Omental fat pad (tissue), 4 donors: ENCODE data around the gene TACR2. TPM values are rescaled to one million over a fixed set of nuclear protein-coding genes. Genes with fewer than 3 reads are reported as not detected.

Experiments used
- ATAC-seq: fragments of 150-250 bp; one replicate; pipeline ENCODE4 v1.9.1; 2016; ENCODE audit warnings: mild to moderate bottlenecking, moderate library complexity; ENCODE audit not compliant: low FRiP score
- DNase-seq: peaks from one replicate; pipeline ENCODE4 v3.0.0-alpha.2; 2019; ENCODE audit warnings: low spot score
- total RNA-seq, 4 donors: library from RNA; depleted of rRNA; stranded (reverse); fragments of >200 nt; gene quantifications; one replicate each; pipeline ENCODE4 v1.1.0, GENCODE V29; 2016
- TF ChIP-seq, protein P1 (sequence below), 3 donors: fragments of 450-650 bp; IDR thresholded peaks; one replicate each; pipeline ENCODE4 v1.5.1; 2016 to 2017; ENCODE audit warnings: antibody characterized with exemption in 3 of 3, mild to moderate bottlenecking in 3 of 3, moderate library complexity in 2 of 3

Gene TACR2
- total RNA-seq, 4 donors from 2014 or later = 0.44 to 0.96 (median 0.74) TPM; not detected in 1

DNA sequence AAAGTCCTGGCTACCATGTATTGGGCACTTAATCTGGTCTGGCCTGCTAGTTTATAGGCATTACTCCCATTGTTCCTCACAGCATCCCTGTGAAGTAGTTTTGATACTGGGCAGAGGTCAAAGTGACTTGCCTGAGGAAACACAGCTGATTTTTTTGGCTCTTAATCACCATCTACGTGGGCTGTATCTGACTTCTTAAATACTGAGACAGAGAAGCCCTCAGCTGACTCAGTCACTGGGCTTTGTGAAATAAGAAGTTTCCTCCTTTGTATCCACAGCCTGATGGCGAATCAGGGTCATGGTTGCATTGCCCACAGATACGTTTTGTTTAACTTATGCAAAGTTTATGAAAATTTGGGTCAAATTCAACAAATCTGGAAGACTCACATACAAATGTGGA lies 13.2 kb downstream of the TACR2 start:
- no peak for ATAC-seq
- TF ChIP-seq, protein P1, sequence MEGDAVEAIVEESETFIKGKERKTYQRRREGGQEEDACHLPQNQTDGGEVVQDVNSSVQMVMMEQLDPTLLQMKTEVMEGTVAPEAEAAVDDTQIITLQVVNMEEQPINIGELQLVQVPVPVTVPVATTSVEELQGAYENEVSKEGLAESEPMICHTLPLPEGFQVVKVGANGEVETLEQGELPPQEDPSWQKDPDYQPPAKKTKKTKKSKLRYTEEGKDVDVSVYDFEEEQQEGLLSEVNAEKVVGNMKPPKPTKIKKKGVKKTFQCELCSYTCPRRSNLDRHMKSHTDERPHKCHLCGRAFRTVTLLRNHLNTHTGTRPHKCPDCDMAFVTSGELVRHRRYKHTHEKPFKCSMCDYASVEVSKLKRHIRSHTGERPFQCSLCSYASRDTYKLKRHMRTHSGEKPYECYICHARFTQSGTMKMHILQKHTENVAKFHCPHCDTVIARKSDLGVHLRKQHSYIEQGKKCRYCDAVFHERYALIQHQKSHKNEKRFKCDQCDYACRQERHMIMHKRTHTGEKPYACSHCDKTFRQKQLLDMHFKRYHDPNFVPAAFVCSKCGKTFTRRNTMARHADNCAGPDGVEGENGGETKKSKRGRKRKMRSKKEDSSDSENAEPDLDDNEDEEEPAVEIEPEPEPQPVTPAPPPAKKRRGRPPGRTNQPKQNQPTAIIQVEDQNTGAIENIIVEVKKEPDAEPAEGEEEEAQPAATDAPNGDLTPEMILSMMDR (IDR thresholded peaks at IDR 0.05) = no peak
- no peak for DNase-seq

DNA sequence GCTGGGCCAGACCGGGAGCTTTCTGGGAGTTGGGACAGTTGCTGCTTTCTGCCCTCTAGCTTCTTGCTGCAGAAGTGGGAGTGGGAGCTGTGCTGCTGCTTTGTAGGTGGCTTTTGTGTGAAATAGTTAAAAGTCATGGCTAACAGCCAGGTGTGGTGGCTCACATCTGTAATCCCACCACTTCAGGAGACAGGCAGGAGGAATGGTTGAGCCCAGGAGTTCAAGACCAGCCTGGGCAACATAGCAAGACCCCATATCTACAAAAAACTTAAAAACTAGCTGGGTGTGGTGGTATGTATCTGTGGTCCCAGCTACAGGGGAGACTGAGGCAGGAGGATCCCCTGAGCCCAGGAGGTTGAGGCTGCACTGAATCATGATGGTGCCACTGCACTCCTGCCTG lies 13.7 kb downstream of the TACR2 start:
- DNase-seq (no peak), ATAC-seq (no peak)
- TF ChIP-seq, protein P1 (IDR thresholded peaks at IDR 0.05) = no peak

DNA sequence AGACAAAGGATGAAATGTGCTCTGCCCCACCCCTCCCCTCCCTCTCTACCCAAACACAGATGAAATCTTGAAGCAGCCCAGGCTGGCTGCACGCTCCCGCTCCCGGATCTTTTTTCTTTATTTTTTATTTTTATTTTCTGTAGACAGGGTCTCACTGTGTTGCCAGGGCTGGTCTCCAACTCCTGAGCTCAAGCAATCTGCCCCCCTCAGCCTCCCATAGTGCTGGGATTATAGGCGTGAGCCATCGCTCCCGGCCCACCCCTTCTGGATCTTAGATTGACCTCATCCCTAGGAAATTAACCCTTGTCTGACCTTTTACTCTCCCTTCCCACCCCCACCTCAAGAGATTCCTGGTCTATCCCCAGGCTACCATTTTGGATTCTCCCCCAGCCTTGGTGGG lies 14.3 kb downstream of the TACR2 start:
- TF ChIP-seq, protein P1 (IDR thresholded peaks at IDR 0.05) = no peak
- DNase-seq (no peak), ATAC-seq (no peak)

DNA sequence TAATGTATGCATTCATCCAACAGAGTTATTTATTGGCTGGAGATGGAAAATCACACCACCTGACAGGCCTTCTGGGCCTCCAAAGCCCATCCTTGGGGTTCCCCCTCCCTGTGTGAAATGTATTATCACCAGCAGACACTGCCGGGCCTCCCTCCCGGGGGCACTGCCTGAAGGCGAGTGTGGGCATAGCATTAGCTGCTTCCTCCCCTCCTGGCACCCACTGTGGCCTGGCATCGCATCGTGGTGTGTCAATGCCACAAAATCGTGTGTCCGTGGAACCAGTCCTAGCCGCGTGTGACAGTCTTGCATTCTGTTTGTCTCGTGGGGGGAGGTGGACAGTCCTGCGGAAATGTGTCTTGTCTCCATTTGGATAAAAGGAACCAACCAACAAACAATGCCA lies 15.3 kb downstream of the TACR2 start:
- ATAC-seq (no peak), DNase-seq (no peak)
- TF ChIP-seq, protein P1 (IDR thresholded peaks at IDR 0.05) = no peak

DNA sequence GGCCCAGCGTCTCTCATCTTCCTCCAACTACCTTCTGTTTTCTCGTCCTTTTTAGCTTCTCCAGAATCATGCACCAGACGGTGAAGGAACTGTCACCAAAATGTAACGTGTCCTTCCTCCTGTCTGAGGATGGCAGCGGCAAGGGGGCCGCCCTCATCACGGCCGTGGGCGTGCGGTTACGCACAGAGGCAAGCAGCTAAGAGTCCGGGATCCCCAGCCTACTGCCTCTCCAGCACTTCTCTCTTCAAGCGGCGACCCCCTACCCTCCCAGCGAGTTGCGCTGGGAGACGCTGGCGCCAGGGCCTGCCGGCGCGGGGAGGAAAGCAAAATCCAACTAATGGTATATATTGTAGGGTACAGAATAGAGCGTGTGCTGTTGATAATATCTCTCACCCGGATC lies 15.8 kb downstream of the TACR2 start:
- no peak for DNase-seq
- TF ChIP-seq, protein P1 (IDR thresholded peaks at IDR 0.05) = no peak
- ATAC-seq = no peak

DNA sequence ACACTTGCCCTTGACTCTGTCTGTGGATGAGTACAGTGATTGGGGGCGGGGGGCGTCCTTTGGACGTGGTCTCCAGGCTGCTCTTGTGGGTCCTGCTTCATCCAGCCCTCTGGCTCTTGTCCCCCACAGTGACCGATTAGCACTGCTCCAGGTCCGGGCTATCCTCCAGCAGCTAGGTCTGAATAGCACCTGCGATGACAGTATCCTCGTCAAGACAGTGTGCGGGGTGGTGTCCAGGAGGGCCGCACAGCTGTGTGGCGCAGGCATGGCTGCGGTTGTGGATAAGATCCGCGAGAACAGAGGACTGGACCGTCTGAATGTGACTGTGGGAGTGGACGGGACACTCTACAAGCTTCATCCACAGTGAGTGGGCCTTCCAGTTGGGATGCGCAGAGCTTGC lies 18.3 kb downstream of the TACR2 start:
- ATAC-seq (no peak), DNase-seq (no peak)
- TF ChIP-seq, protein P1 (IDR thresholded peaks at IDR 0.05) = no peak

DNA sequence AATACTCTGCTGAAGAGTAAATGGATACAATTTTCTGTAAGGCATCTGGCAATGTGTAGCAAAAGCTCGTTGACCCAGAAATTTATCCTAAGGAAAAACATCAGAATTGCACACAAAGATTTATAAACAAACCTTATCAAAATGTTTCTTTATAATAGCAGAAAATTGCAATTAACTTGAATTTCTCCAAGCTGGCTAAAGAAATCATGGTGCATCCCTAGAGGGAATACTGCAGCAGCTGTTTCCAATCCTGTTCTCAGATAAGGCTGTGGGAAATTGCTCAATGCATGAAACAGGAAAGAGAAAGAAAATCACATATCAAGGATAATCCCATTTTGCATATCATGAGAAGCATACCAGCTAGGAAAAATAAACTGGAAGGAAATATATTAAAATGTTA lies 18.7 kb downstream of the TACR2 start:
- DNase-seq = no peak
- no peak for ATAC-seq
- TF ChIP-seq, protein P1 (IDR thresholded peaks at IDR 0.05) = no peak
